ENCODE data around the gene SLC9A1. TPM values are rescaled to one million over a fixed set of nuclear protein-coding genes. Genes with fewer than 3 reads are reported as not detected.

Gene SLC9A1
- total and polyA plus RNA-seq, 2 of the 8 experiments (the other 6 are each of a cell fraction or from before 2014, with no cell fraction given) = 11.3 to 25.1 TPM

- peaks cover 16% of the 10 kb centered on the region for H3K79me1 ChIP-seq (ENCODE audit: low read depth, low read length)
- H4K20me1 ChIP-seq (replicated peaks in 1 of 2; ENCODE audit: control insufficient read depth in 1 of 2, insufficient read depth in 2 of 2, low read length in 2 of 2) = peaks cover 0 to 4% of the 10 kb centered on the region in 2 experiments
- no peak overlapping the region for H3K9ac ChIP-seq (replicated peaks in 1 of 4; ENCODE audit: extremely low read depth in 1 of 4, low read depth in 3 of 4, low read length in 3 of 4)
- H3K4me3 ChIP-seq (ENCODE audit: extremely low read depth in 1 of 4, insufficient read depth in 2 of 4, low read depth in 3 of 4, low read length in 4 of 4) = no peak overlapping the region
- no peak overlapping the region for H4K91ac ChIP-seq (replicated peaks; ENCODE audit: insufficient read length, low read length)
- no peak overlapping the region for H4K5ac ChIP-seq (ENCODE audit: insufficient read length, low read depth, low read length)
- ChIA-PET POLR2A (ENCODE audit: partially characterized antibody) (interaction anchor here (0.8 to 14.5 kb wide), 3 partner anchors 10 to 34 kb away, joined by 3 to 257 read pairs (median 9); partner anchors contain the start of gene SLC9A1), CTCF (ENCODE audit: partially characterized antibody) (interaction anchor here (0.6 to 15.3 kb wide), 29 partner anchors 8 to 718 kb away, joined by 3 to 166 read pairs (median 5); partner anchors contain the start of gene SLC9A1)
- H3K4ac ChIP-seq (replicated peaks; ENCODE audit: insufficient read length, low read depth, low read length) = no peak overlapping the region
- no peak for DNase-seq (ENCODE audit: low read depth in 1 of 2, low spot score in 2 of 2)
- no peak overlapping the region for H2BK20ac ChIP-seq (ENCODE audit: low read length)
- H2BK12ac ChIP-seq (ENCODE audit: low read depth, low read length) = no peak overlapping the region
- peak overlapping the region in 1 of 2 experiments; percentile 41; a peak in 1 of 4 replicates for H3K4me2 ChIP-seq (ENCODE audit: insufficient read depth in 1 of 2, low read depth in 2 of 2, low read length in 2 of 2)
- H2BK120ac ChIP-seq (replicated peaks; ENCODE audit: low read depth, low read length) = no peak overlapping the region
- no peaks in the 10 kb centered on the region for H3K9me3 ChIP-seq (ENCODE audit: insufficient read depth in 2 of 2, low read depth in 1 of 2, low read length in 1 of 2)
- FAIRE-seq = peak; percentile 62
- H3K36me3 ChIP-seq (ENCODE audit: control insufficient read depth in 2 of 4, insufficient read depth in 4 of 4, low read length in 3 of 4) = no peaks in the 10 kb centered on the region
- H2BK5ac ChIP-seq (ENCODE audit: low read depth, low read length) = no peak overlapping the region; the same call in 1 of the 2 replicates
- H3K56ac ChIP-seq (replicated peaks; ENCODE audit: insufficient read length, low read depth, low read length) = no peak overlapping the region
- no peak overlapping the region for H2AK5ac ChIP-seq (ENCODE audit: low read depth, low read length)
- H3K79me2 ChIP-seq (ENCODE audit: control insufficient read depth in 1 of 2, insufficient read depth in 2 of 2, low read length in 2 of 2) = peaks cover 0 to 9% of the 10 kb centered on the region in 2 experiments; a peak in 2 of 4 replicates
- H3K27me3 ChIP-seq (replicated peaks in 1 of 4; ENCODE audit: control insufficient read depth in 3 of 4, extremely low read depth in 1 of 4, insufficient read depth in 3 of 4, low read length in 3 of 4) = no peaks in the 10 kb centered on the region
- H3K27ac ChIP-seq (ENCODE audit: low read depth, low read length) = no peak overlapping the region
- H3K23me2 ChIP-seq (ENCODE audit: low read depth, low read length) = no peaks in the 10 kb centered on the region
- no peak overlapping the region for H2AFZ ChIP-seq (ENCODE audit: low read length)
- peak overlapping the region; percentile 1; the same call in 1 of the 2 replicates for H3K18ac ChIP-seq (ENCODE audit: extremely low read depth, low read length)
- no peak overlapping the region for H4K8ac ChIP-seq (ENCODE audit: extremely low read depth, insufficient read depth, low read length)
- H3K23ac ChIP-seq (ENCODE audit: insufficient read length) = no peak overlapping the region
- WGBS, 2 experiments (ENCODE audit: extremely low coverage in 1 of 2, insufficient coverage in 1 of 2, insufficient read length in 1 of 2, insufficient replicate concordance in 2 of 2, low coverage in 1 of 2, low lambda C conversion rate in 2 of 2, missing lambda C conversion rate in 1 of 2) = 70% methylated on average over 5 of the region's 5 CpGs; no CpG with 5 or more reads in 1 of the 2 experiments
- H3K4me1 ChIP-seq (replicated peaks in 1 of 4; ENCODE audit: control insufficient read depth in 3 of 4, insufficient read depth in 4 of 4, low read length in 3 of 4) = peaks cover 0 to 17% (median 11%) of the 10 kb centered on the region in 4 experiments; a peak in 6 of 7 replicates
- no peak overlapping the region for H2BK15ac ChIP-seq (ENCODE audit: low read length)
- H3K14ac ChIP-seq (ENCODE audit: insufficient read length) = no peak overlapping the region
- no peak for TF ChIP-seq SAP30 (IDR thresholded peaks at IDR 0.05; ENCODE audit: insufficient read depth, insufficient replicate concordance, low read length)
- TF ChIP-seq MAFK (IDR thresholded peaks at IDR 0.05; ENCODE audit: low read depth, low read length) = no peak
- TF ChIP-seq EZH2 (IDR thresholded peaks at IDR 0.05; ENCODE audit: low read depth, low read length, severe bottlenecking) = no peak
- TF ChIP-seq BACH1 (IDR thresholded peaks at IDR 0.05; ENCODE audit: low read length) = no peak
- TF ChIP-seq, protein P1, sequence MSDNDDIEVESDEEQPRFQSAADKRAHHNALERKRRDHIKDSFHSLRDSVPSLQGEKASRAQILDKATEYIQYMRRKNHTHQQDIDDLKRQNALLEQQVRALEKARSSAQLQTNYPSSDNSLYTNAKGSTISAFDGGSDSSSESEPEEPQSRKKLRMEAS (IDR thresholded peaks at IDR 0.05) = no peak
- peak; percentile 64 to 76 for TF ChIP-seq RAD21 (IDR thresholded peaks at IDR 0.05 in 1 of 2, conservative IDR thresholded peaks at IDR 0.05 in 1 of 2; ENCODE audit: low read depth in 2 of 2, low read length in 2 of 2)
Measured at GRCh38 chr1:27135541-27136235, 19.2 kb downstream of the SLC9A1 start.

All from H1 (cell line).